HCT116 (cell line): ENCODE measurements around the gene SNORC. TPM values are rescaled to one million over a fixed set of nuclear protein-coding genes. Genes with fewer than 3 reads are reported as not detected.

Source experiments
- ATAC-seq: fragments of 200-7000 bp; cut with Tn5 transposase; 2 replicates; pipeline ENCODE4 v1.9.1; 2020; ENCODE audit warnings: mild to moderate bottlenecking, moderate library complexity
- BruUV-seq: library from RNA; stranded (reverse); fragments of 400-500 nt; replicated peaks from 2 replicates; lab custom pipeline; 2021; lab: Mats Ljungman, UMichigan
- CTCF ChIA-PET: fragments of 300-600 bp; sonication (Branson Sonifier 250); formaldehyde crosslinking; loops from one replicate; lab custom pipeline; 2021; ENCODE audit warnings: antibody characterized with exemption; lab: Charles Lee
- POLR2A ChIA-PET: fragments of 300-600, 350-600 bp; sonication (Branson Sonifier 250); formaldehyde crosslinking; loops from one replicate; lab custom pipeline; 2021; ENCODE audit warnings: antibody characterized with exemption; lab: Charles Lee
- RAD21 ChIA-PET, 2 experiments: fragments of 300-600 bp; sonication (Branson Sonifier 250); formaldehyde crosslinking; loops; one replicate each; lab custom pipeline; 2023; ENCODE audit warnings: low total read pairs in 2 of 2; ENCODE audit not compliant: uncharacterized antibody in 2 of 2, unreplicated experiment in 2 of 2, low non-redundant PET in 1 of 2; lab: Charles Lee
- DNase-seq: peaks from one replicate; pipeline ENCODE4 v3.0.0-alpha.2; 2010; ENCODE audit warnings: low read depth, low spot score
- H2AFZ ChIP-seq: fragments of 200-600 bp; shearing (Covaris generic), sonication (generic); 2 replicates; pipeline ENCODE4 v1.6.1; 2017; ENCODE audit warnings: low read depth, mixed run types, mixed read lengths, antibody characterized with exemption, low read length; ENCODE audit not compliant: poor library complexity, severe bottlenecking
- H3K27ac ChIP-seq: 2 replicates; pipeline ENCODE4 v1.5.1; 2012; ENCODE audit warnings: low read depth, low read length
- H3K27me3 ChIP-seq: fragments of 200-600 bp; sonication (generic); 2 replicates; pipeline ENCODE4 v1.6.1; 2016; ENCODE audit warnings: mixed run types, low read length, mixed read lengths; ENCODE audit not compliant: insufficient read depth
- H3K36me3 ChIP-seq, 2 experiments: fragments of 200-500 bp in 1 of 2; fragments of 200-600 bp in 1 of 2; sonication (Bioruptor generic) in 1 of 2; sonication (generic) in 1 of 2; 2 replicates each; pipeline versions ENCODE4 v1.5.1 to v1.6.1; 2014 to 2016; ENCODE audit warnings: low read length in 2 of 2, inconsistent platforms in 1 of 2, mixed read lengths in 1 of 2, mixed run types in 1 of 2; ENCODE audit not compliant: insufficient read depth in 2 of 2, control insufficient read depth in 1 of 2
- H3K4me1 ChIP-seq, 2 experiments: fragments of 200-600 bp in 1 of 2; sonication (generic) in 1 of 2; 2 replicates each; pipeline versions ENCODE4 v1.5.1 to v1.6.1; 2012 to 2017; ENCODE audit warnings: low read length in 2 of 2, inconsistent platforms in 1 of 2, mild to moderate bottlenecking in 1 of 2, mixed read lengths in 1 of 2, mixed run types in 1 of 2, moderate library complexity in 1 of 2; ENCODE audit not compliant: insufficient read depth in 2 of 2, control insufficient read depth in 1 of 2
- H3K4me2 ChIP-seq: fragments of 200-600 bp; sonication (generic); 2 replicates; pipeline ENCODE4 v1.6.1; 2017; ENCODE audit warnings: mixed run types, low read length, mixed read lengths
- H3K4me3 ChIP-seq, 2 experiments: fragments of 200-600 bp in 1 of 2; sonication (generic) in 1 of 2; replicated peaks in 1 of 2; 2 replicates each; pipeline ENCODE4 v1.5.1; 2011 to 2016; ENCODE audit warnings: low read length in 2 of 2, control low read depth in 1 of 2, low read depth in 1 of 2, mild to moderate bottlenecking in 1 of 2, mixed read lengths in 1 of 2, mixed run types in 1 of 2
- H3K79me2 ChIP-seq: fragments of 200-600 bp; sonication (generic); 2 replicates; pipeline ENCODE4 v1.6.1; 2017; ENCODE audit warnings: mild to moderate bottlenecking, mixed run types, low read length, moderate library complexity, mixed read lengths; ENCODE audit not compliant: insufficient read depth
- H3K9ac ChIP-seq: fragments of 200-600 bp; sonication (generic); 2 replicates; pipeline ENCODE4 v1.6.1; 2016; ENCODE audit warnings: low read length, mixed read lengths
- H3K9me2 ChIP-seq: fragments of 200-600 bp; sonication (generic), shearing (Covaris generic); 2 replicates; pipeline ENCODE4 v1.6.1; 2017; ENCODE audit warnings: mixed run types, mild to moderate bottlenecking, moderate library complexity; ENCODE audit not compliant: insufficient read depth
- H3K9me3 ChIP-seq, 2 experiments: fragments of 200-500 bp in 1 of 2; fragments of 200-600 bp in 1 of 2; sonication (Bioruptor generic) in 1 of 2; sonication (generic) in 1 of 2; 2 replicates each; pipeline ENCODE4 v1.6.1; 2014 to 2017; ENCODE audit warnings: low read length in 2 of 2, mixed read lengths in 2 of 2, inconsistent platforms in 1 of 2, low read depth in 1 of 2, mild to moderate bottlenecking in 1 of 2, mixed run types in 1 of 2, moderate library complexity in 1 of 2; ENCODE audit not compliant: control insufficient read depth in 1 of 2, insufficient read depth in 1 of 2
- H4K20me1 ChIP-seq: fragments of 200-600 bp; sonication (generic), shearing (Covaris generic); 2 replicates; pipeline ENCODE4 v1.6.1; 2017; ENCODE audit warnings: mixed run types, mild to moderate bottlenecking, moderate library complexity; ENCODE audit not compliant: insufficient read depth
- EGR1 ChIP-seq: IDR thresholded peaks from 2 replicates; pipeline ENCODE4 v1.6.1; 2012; ENCODE audit warnings: low read depth
- POLR2AphosphoS5 ChIP-seq: IDR thresholded peaks from 2 replicates; pipeline ENCODE4 v1.6.1; 2011; ENCODE audit warnings: mild to moderate bottlenecking, low read depth, low read length, moderate library complexity
- SIN3A ChIP-seq: IDR thresholded peaks from 2 replicates; pipeline ENCODE4 v1.6.1; 2012; ENCODE audit warnings: low read depth
- SP1 ChIP-seq: IDR thresholded peaks from 2 replicates; pipeline ENCODE4 v1.6.1; 2012; ENCODE audit warnings: low read depth
- SRF ChIP-seq: IDR thresholded peaks from 2 replicates; pipeline ENCODE4 v1.6.1; 2012; ENCODE audit warnings: low read depth
- TCF7L2 ChIP-seq: IDR thresholded peaks from 2 replicates; pipeline ENCODE4 v1.7.0; 2011; ENCODE audit warnings: borderline replicate concordance, inconsistent platforms; ENCODE audit not compliant: insufficient read depth, insufficient read length; ENCODE audit errors: extremely low read depth
- YY1 ChIP-seq: IDR thresholded peaks from 2 replicates; pipeline ENCODE4 v1.6.1; 2011; ENCODE audit warnings: low read length, low read depth, moderate library complexity, mild to moderate bottlenecking; ENCODE audit not compliant: insufficient replicate concordance; ENCODE audit errors: extremely low read depth
- intact Hi-C: fragments of 100-400 bp; cut with micrococcal nuclease; formaldehyde crosslinking; loops from 2 replicates; pipeline ENCODE4 v1.10.0; 2022
- total RNA-seq: library from RNA; stranded (reverse); gene quantifications from one replicate; pipeline ENCODE4 v1.2.1, GENCODE V29; 2021; ENCODE audit not compliant: unreplicated experiment
- TF ChIP-seq, protein P1 (sequence below): IDR thresholded peaks from 2 replicates; pipeline ENCODE4 v1.6.1; 2012
- TF ChIP-seq, protein P2 (sequence below): IDR thresholded peaks from 2 replicates; pipeline ENCODE4 v1.6.1; 2011; ENCODE audit warnings: mild to moderate bottlenecking, low read length, moderate library complexity; ENCODE audit not compliant: insufficient replicate concordance; ENCODE audit errors: extremely low read depth

Gene SNORC
- total RNA-seq, 1 experiment from 2014 or later = 14.0 TPM

DNA sequence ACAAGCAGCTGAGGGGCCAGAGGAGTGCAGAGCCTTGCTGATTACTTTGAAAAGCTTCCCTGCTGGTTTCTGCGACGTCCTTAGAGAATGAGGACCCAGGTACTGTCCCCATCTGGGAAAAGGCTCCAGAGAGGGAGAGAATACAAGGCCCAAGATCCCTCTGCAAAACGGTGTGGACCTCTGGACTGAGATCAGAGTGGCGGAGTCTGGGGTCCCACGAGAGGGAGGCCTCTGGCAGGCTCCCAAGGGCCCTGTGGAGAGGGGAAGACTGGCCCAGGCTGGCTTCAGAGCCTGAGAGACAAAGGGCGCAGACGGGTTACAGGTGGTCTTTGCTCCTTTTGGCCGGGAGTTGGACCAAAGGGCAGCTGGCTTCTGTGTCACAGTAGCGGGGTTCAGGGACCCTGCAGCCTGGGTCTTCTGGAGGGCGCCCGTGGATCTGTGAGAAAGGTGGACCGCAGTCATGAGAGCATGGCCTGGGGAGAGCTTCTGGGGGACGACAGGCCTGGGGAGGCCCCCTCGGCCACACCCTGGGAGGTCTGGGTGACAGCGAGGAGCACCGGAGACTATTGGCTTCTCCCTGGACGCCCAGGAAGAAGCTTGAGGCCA lies 805 bp downstream of the SNORC start:
- H3K27ac ChIP-seq = no peak overlapping the region
- no peaks in the 10 kb centered on the region for H3K9me3 ChIP-seq
- H4K20me1 ChIP-seq = no peaks in the 10 kb centered on the region; the same call in 1 of the 2 replicates
- H3K9me2 ChIP-seq = no peaks in the 10 kb centered on the region
- ATAC-seq (no peak), DNase-seq (no peak)
- no TSS peak for BruUV-seq
- TF ChIP-seq, protein P1, sequence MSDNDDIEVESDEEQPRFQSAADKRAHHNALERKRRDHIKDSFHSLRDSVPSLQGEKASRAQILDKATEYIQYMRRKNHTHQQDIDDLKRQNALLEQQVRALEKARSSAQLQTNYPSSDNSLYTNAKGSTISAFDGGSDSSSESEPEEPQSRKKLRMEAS = no peak
- TF ChIP-seq SRF = no peak
- no peak for TF ChIP-seq SIN3A
- no peaks in the 10 kb centered on the region for H3K79me2 ChIP-seq
- RAD21 ChIA-PET = no interaction called here
- no peaks in the 10 kb centered on the region for H3K27me3 ChIP-seq
- intact Hi-C loops = no loop called here
- CTCF ChIA-PET = no interaction called here
- H3K4me2 ChIP-seq = no peak overlapping the region
- POLR2A ChIA-PET = no interaction called here
- 0 out of 4 replicates have a peak, but pooled peaks cover 0 to 5% of the 10 kb centered on the region in 2 experiments for H3K36me3 ChIP-seq
- H3K4me1 ChIP-seq = no peaks in the 10 kb centered on the region
- no peak overlapping the region for H3K9ac ChIP-seq
- H3K4me3 ChIP-seq = no peak overlapping the region
- H2AFZ ChIP-seq = no peak overlapping the region

- TF ChIP-seq POLR2AphosphoS5 (no peak), SP1 (no peak), YY1 (no peak), EGR1 (no peak), SRF (no peak), TCF7L2 (no peak)
- TF ChIP-seq, protein P2, sequence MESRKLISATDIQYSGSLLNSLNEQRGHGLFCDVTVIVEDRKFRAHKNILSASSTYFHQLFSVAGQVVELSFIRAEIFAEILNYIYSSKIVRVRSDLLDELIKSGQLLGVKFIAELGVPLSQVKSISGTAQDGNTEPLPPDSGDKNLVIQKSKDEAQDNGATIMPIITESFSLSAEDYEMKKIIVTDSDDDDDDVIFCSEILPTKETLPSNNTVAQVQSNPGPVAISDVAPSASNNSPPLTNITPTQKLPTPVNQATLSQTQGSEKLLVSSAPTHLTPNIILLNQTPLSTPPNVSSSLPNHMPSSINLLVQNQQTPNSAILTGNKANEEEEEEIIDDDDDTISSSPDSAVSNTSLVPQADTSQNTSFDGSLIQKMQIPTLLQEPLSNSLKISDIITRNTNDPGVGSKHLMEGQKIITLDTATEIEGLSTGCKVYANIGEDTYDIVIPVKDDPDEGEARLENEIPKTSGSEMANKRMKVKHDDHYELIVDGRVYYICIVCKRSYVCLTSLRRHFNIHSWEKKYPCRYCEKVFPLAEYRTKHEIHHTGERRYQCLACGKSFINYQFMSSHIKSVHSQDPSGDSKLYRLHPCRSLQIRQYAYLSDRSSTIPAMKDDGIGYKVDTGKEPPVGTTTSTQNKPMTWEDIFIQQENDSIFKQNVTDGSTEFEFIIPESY = no peak
- Histone ChIP-seq H3K27ac (no peak overlapping the region), H3K36me3 (0 out of 4 replicates have a peak, but pooled peaks cover 0 to 5% of the 10 kb centered on the region in 2 experiments), H3K9me2 (no peaks in the 10 kb centered on the region), H3K79me2 (no peaks in the 10 kb centered on the region), H3K27me3 (no peaks in the 10 kb centered on the region), H4K20me1 (no peaks in the 10 kb centered on the region; the same call in 1 of the 2 replicates), H2AFZ (no peak overlapping the region), H3K9ac (no peak overlapping the region), H3K4me3 (no peak overlapping the region), H3K4me1 (no peaks in the 10 kb centered on the region), H3K4me2 (no peak overlapping the region), H3K9me3 (no peaks in the 10 kb centered on the region)
- no TSS peak for BruUV-seq
- intact Hi-C loops = no loop called here
- DNase-seq (no peak), ATAC-seq (no peak)
- POLR2A ChIA-PET = no interaction called here
- CTCF ChIA-PET = no interaction called here
- RAD21 ChIA-PET = no interaction called here
These were observed 1.4 kb downstream of the SNORC start for GRCh38 chr2:232871418-232871834.
